Mesothelial cell of epicardium (in vitro differentiated cells): ENCODE data around the gene BIRC7. TPM values are rescaled to one million over a fixed set of nuclear protein-coding genes. Genes with fewer than 3 reads are reported as not detected.
"Not testable (repeated sequence)": the region's sequence is repeated elsewhere in the genome, so short reads cannot be mapped to it uniquely, and the experiment has no call there.

Experiments used
- DNase-seq, 2 experiments: peaks; one replicate each; pipeline ENCODE4 v3.0.0; 2021; ENCODE audit warnings: low spot score in 2 of 2; ENCODE audit not compliant: unreplicated experiment in 2 of 2
- H3K27ac Mint-ChIP-seq: 2 replicates; pipeline ENCODE4 v1.8.0; 2021; ENCODE audit warnings: mixed read lengths
- H3K27me3 Mint-ChIP-seq: 2 replicates; pipeline ENCODE4 v1.8.0; 2021; ENCODE audit warnings: low read depth, mixed read lengths
- H3K36me3 Mint-ChIP-seq: 2 replicates; pipeline ENCODE4 v1.8.0; 2021; ENCODE audit warnings: mixed read lengths
- H3K4me1 Mint-ChIP-seq: 2 replicates; pipeline ENCODE4 v1.8.0; 2021; ENCODE audit warnings: mixed read lengths
- H3K4me3 Mint-ChIP-seq: 2 replicates; pipeline ENCODE4 v1.8.0; 2021; ENCODE audit warnings: mild to moderate bottlenecking, moderate library complexity, mixed read lengths
- H3K9me3 Mint-ChIP-seq: 2 replicates; pipeline ENCODE4 v1.8.0; 2021; ENCODE audit warnings: mixed read lengths
- total RNA-seq: library from RNA; stranded (reverse); gene quantifications from 3 replicates; pipeline ENCODE4 v1.2.1, GENCODE V29; 2021
- TF ChIP-seq, protein P1 (sequence below): fragments of 200-600 bp; sonication (generic); IDR thresholded peaks from one replicate; pipeline ENCODE4 v1.5.0; 2021; ENCODE audit warnings: antibody characterized with exemption; ENCODE audit not compliant: unreplicated experiment

The BIRC7 gene
- total RNA-seq, 1 donor from 2014 or later, result 0.36 TPM

- no peaks in the 10 kb centered on the region for H3K9me3 Mint-ChIP-seq
- TF ChIP-seq, protein P1, sequence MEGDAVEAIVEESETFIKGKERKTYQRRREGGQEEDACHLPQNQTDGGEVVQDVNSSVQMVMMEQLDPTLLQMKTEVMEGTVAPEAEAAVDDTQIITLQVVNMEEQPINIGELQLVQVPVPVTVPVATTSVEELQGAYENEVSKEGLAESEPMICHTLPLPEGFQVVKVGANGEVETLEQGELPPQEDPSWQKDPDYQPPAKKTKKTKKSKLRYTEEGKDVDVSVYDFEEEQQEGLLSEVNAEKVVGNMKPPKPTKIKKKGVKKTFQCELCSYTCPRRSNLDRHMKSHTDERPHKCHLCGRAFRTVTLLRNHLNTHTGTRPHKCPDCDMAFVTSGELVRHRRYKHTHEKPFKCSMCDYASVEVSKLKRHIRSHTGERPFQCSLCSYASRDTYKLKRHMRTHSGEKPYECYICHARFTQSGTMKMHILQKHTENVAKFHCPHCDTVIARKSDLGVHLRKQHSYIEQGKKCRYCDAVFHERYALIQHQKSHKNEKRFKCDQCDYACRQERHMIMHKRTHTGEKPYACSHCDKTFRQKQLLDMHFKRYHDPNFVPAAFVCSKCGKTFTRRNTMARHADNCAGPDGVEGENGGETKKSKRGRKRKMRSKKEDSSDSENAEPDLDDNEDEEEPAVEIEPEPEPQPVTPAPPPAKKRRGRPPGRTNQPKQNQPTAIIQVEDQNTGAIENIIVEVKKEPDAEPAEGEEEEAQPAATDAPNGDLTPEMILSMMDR, result no peak
- no peak for DNase-seq
- H3K36me3 Mint-ChIP-seq, result no peaks in the 10 kb centered on the region
- H3K4me1 Mint-ChIP-seq, result peaks cover 20% of the 10 kb centered on the region
- no peak overlapping the region for H3K4me3 Mint-ChIP-seq
- no peak overlapping the region for H3K27ac Mint-ChIP-seq
- peaks cover 24% of the 10 kb centered on the region for H3K27me3 Mint-ChIP-seq
Observed at GRCh38 chr20:63219447-63219821, 16.3 kb upstream of the BIRC7 start.

- Mint-ChIP-seq H3K9me3 (no peaks in the 10 kb centered on the region), H3K36me3 (no peaks in the 10 kb centered on the region), H3K4me1 (peaks cover 20% of the 10 kb centered on the region), H3K27me3 (peaks cover 24% of the 10 kb centered on the region), H3K4me3 (no peak overlapping the region), H3K27ac (no peak overlapping the region)
- no peak for DNase-seq
- TF ChIP-seq, protein P1, result no peak
Observed at GRCh38 chr20:63219866-63220521, 15.7 kb upstream of the BIRC7 start.

GRCh38 chr20:63220696-63221399 lies 14.9 kb upstream of the BIRC7 start:
- TF ChIP-seq, protein P1, result no peak
- DNase-seq, result no peak
- Mint-ChIP-seq H3K27ac (no peak overlapping the region), H3K27me3 (peaks cover 24% of the 10 kb centered on the region), H3K9me3 (no peaks in the 10 kb centered on the region), H3K4me3 (no peak overlapping the region), H3K36me3 (no peaks in the 10 kb centered on the region), H3K4me1 (peaks cover 19% of the 10 kb centered on the region)

DNA sequence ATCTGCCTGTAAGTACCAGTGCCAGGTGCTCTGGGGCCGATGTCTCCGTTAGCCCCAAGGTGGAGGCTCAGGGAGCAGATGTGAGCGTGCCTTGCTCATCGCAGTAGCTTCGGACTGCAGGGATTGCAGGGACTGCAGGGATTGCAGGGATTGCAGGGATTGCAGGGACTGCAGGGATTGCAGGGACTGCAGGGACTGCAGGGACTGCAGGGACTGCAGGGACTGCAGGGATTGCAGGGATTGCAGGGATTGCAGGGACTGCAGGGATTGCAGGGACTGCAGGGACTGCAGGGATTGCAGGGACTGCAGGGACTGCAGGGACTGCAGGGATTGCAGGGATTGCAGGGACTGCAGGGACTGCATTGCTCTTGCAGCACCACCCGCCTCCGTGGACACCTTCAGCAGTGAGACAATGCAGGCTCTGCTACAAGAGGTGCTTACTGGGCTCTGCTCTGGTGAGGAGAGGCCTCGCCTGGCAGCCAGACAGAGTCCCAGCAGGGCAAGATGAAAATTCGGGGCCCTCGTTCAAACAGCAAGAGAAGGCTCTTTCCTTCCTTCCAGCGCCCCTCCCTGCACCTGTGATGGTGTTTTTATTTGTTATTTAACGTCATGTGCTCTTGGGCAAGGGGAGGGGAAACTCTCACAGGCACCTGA lies 14.2 kb upstream of the BIRC7 start:
- H3K27ac Mint-ChIP-seq, H3K4me3 Mint-ChIP-seq, DNase-seq, H3K9me3 Mint-ChIP-seq, H3K36me3 Mint-ChIP-seq: not testable (repeated sequence)
- H3K4me1 Mint-ChIP-seq, result peaks cover 18% of the 10 kb centered on the region
- H3K27me3 Mint-ChIP-seq, result peaks cover 24% of the 10 kb centered on the region

GRCh38 chr20:63222541-63222940 lies 13.2 kb upstream of the BIRC7 start:
- peaks cover 13% of the 10 kb centered on the region for H3K4me1 Mint-ChIP-seq
- TF ChIP-seq, protein P1, result no peak
- H3K36me3 Mint-ChIP-seq, result no peaks in the 10 kb centered on the region
- H3K27ac Mint-ChIP-seq, result no peak overlapping the region
- H3K4me3 Mint-ChIP-seq, result no peak overlapping the region
- H3K9me3 Mint-ChIP-seq, result no peaks in the 10 kb centered on the region
- DNase-seq, result no peak
- H3K27me3 Mint-ChIP-seq, result peaks cover 24% of the 10 kb centered on the region
